Colonic mucosa (tissue), 4 donors: ENCODE results near the gene THSD8. TPM values are rescaled to one million over a fixed set of nuclear protein-coding genes. Genes with fewer than 3 reads are reported as not detected.

Source experiments
- DNase-seq: peaks from one replicate; pipeline ENCODE4 v3.0.0-alpha.2; 2020
- H3K27ac ChIP-seq: fragments of 200-600 bp; one replicate; pipeline ENCODE4 v1.8.0; 2021
- H3K27me3 ChIP-seq: fragments of 200-600 bp; one replicate; pipeline ENCODE4 v1.8.0; 2021
- H3K36me3 ChIP-seq: fragments of 200-600 bp; one replicate; pipeline ENCODE4 v1.8.0; 2021
- H3K4me1 ChIP-seq: fragments of 200-600 bp; one replicate; pipeline ENCODE4 v1.8.0; 2021; ENCODE audit warnings: mild to moderate bottlenecking
- H3K4me3 ChIP-seq: fragments of 200-600 bp; one replicate; pipeline ENCODE4 v1.8.0; 2021
- H3K9ac ChIP-seq, 2 donors: one replicate each; pipeline ENCODE4 v1.7.0; 2013; ENCODE audit warnings: control low read depth in 2 of 2, low read depth in 2 of 2, low read length in 2 of 2
- H3K9me3 ChIP-seq: fragments of 200-600 bp; one replicate; pipeline ENCODE4 v1.8.0; 2021
- CTCF ChIP-seq: fragments of 200-600 bp; IDR thresholded peaks from one replicate; pipeline ENCODE4 v1.8.0; 2022; ENCODE audit warnings: antibody characterized with exemption, mild to moderate bottlenecking
- intact Hi-C: fragments of 100-400 bp; cut with DNase I; formaldehyde crosslinking; loops from one replicate; pipeline ENCODE4 v1.14.1; 2022
- total RNA-seq, 2 donors: library from RNA; stranded (reverse); fragmentation: NEBNext Ultra II Directional in 1 of 2; extraction: Animal tissue kit (Norgen Biotek cat#: 25700) in 1 of 2; gene quantifications; one replicate each; pipeline ENCODE4 v1.2.1, GENCODE V29; 2021
- donor health status: healthy.
- donor health status: DM: no; HTN: no; CAD: no.
- donor health status: DM: no; HTN: no; CAD: no.

The THSD8 gene
- total RNA-seq, 2 donors from 2014 or later = 6.5 to 18.5 TPM

GRCh38 chr19:12767666-12768065 is 34.2 kb upstream of the THSD8 start:
- DNase-seq = no peak
- no peaks in the 10 kb centered on the region for H3K27me3 ChIP-seq
- no peak overlapping the region for H3K9ac ChIP-seq
- no peaks in the 10 kb centered on the region for H3K36me3 ChIP-seq
- H3K27ac ChIP-seq = no peak overlapping the region
- TF ChIP-seq CTCF = no peak
- no peak overlapping the region for H3K4me3 ChIP-seq
- H3K9me3 ChIP-seq = no peaks in the 10 kb centered on the region
- intact Hi-C loops = no loop called here
- H3K4me1 ChIP-seq = no peaks in the 10 kb centered on the region

- TF ChIP-seq CTCF = no peak
- no peaks in the 10 kb centered on the region for H3K9me3 ChIP-seq
- no peak overlapping the region for H3K4me3 ChIP-seq
- peak; percentile 59 for DNase-seq
- intact Hi-C loops = no loop called here
- no peaks in the 10 kb centered on the region for H3K4me1 ChIP-seq
- H3K36me3 ChIP-seq = no peaks in the 10 kb centered on the region
- no peak overlapping the region for H3K27ac ChIP-seq
- H3K27me3 ChIP-seq = no peaks in the 10 kb centered on the region
- H3K9ac ChIP-seq = no peak overlapping the region
Observed at GRCh38 chr19:12769689-12770088, 32.2 kb upstream of the THSD8 start.

DNA sequence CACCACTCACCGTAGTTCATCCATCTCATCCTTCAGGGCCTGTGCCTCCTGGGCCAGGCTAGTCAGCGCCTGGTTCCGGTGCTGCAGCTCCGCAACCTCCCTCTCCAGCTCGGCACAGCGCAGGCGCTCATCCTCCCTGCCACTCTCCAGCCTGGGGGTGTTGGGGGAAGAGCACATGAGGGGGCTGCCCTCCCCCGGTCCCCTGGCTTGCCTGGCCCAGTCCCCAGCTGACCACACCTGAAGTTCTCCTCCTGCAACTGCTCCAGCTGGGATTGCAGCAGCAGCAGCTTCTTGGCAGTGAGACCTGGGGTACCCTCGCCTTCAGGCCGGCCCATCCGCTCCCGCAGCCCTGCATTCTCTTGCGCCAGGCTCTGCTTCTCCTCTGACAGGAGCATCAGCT is 30.9 kb upstream of the THSD8 start:
- Histone ChIP-seq H3K27me3 (no peaks in the 10 kb centered on the region), H3K4me1 (no peaks in the 10 kb centered on the region), H3K4me3 (no peak overlapping the region), H3K36me3 (no peaks in the 10 kb centered on the region), H3K9me3 (no peaks in the 10 kb centered on the region), H3K9ac (peak overlapping the region in 1 of 2 donors; percentile 24), H3K27ac (no peak overlapping the region)
- intact Hi-C loops = no loop called here
- TF ChIP-seq CTCF = no peak
- DNase-seq = no peak

GRCh38 chr19:12772323-12772722 is 29.5 kb upstream of the THSD8 start:
- Histone ChIP-seq H3K9me3 (no peaks in the 10 kb centered on the region), H3K36me3 (no peaks in the 10 kb centered on the region), H3K27me3 (no peaks in the 10 kb centered on the region), H3K27ac (no peak overlapping the region), H3K9ac (no peak overlapping the region), H3K4me1 (peaks cover 3% of the 10 kb centered on the region), H3K4me3 (no peak overlapping the region)
- DNase-seq = no peak
- intact Hi-C loops = no loop called here
- TF ChIP-seq CTCF = no peak

DNA sequence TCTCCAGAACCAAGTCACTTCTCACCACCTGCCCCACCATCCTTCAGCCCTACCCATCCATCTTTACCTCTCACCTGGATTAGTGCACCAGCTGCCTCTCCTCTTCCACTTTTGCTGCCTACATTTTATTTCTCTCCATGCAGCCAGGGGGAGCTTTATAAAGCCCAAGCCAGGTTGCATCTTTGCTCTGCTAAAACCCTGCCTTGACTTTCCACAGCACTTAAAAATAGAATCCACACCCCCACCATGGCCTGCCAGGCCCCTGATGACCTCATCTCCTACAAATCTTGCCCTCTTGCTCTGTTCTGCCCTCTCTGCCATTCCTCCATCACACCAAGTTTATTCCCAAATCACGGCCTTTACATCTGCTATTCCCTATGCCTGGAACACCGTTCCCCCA is 28.3 kb upstream of the THSD8 start:
- Histone ChIP-seq H3K9me3 (no peaks in the 10 kb centered on the region), H3K27ac (no peak overlapping the region), H3K4me1 (peaks cover 4% of the 10 kb centered on the region), H3K36me3 (no peaks in the 10 kb centered on the region), H3K27me3 (no peaks in the 10 kb centered on the region), H3K4me3 (no peak overlapping the region), H3K9ac (peak overlapping the region in 1 of 2 donors; percentile 5)
- intact Hi-C loops = no loop called here
- TF ChIP-seq CTCF = no peak
- no peak for DNase-seq
